CD14-positive monocyte (primary cell): ENCODE measurements around the gene ZNF277. TPM values are rescaled to one million over a fixed set of nuclear protein-coding genes. Genes with fewer than 3 reads are reported as not detected.
"Not testable (repeated sequence)": the region's sequence is repeated elsewhere in the genome, so short reads cannot be mapped to it uniquely, and the experiment has no call there.

Experiments used
- DNase-seq, 3 donors: peaks; one replicate each; pipeline ENCODE4 v3.0.0-alpha.2; 2011 to 2022
- H2AFZ ChIP-seq: 2 replicates; pipeline ENCODE4 v1.6.0; 2012; ENCODE audit warnings: mild to moderate bottlenecking, low read depth, low read length, inconsistent platforms; ENCODE audit not compliant: insufficient read depth, poor library complexity, severe bottlenecking
- H3K27ac ChIP-seq, 2 donors: 1 replicate in 1 of 2; 2 replicates in 1 of 2; pipeline ENCODE4 v1.5.1; 2012 to 2013; ENCODE audit warnings: low read length in 2 of 2, control low read depth in 1 of 2, inconsistent platforms in 1 of 2, low read depth in 1 of 2, mild to moderate bottlenecking in 1 of 2
- H3K27me3 ChIP-seq, 2 donors: one replicate each; pipeline versions ENCODE4 v1.6.0 to v1.6.1; 2011 to 2013; ENCODE audit warnings: low read length in 2 of 2; ENCODE audit not compliant: control insufficient read depth in 2 of 2, insufficient read depth in 2 of 2
- H3K36me3 ChIP-seq, 2 donors: replicated peaks in 1 of 2; 1 replicate in 1 of 2; 2 replicates in 1 of 2; pipeline versions ENCODE4 v1.5.1 to v1.6.1; 2012 to 2013; ENCODE audit warnings: low read length in 2 of 2, control low read depth in 1 of 2, inconsistent platforms in 1 of 2, mild to moderate bottlenecking in 1 of 2; ENCODE audit not compliant: insufficient read depth in 2 of 2, control insufficient read depth in 1 of 2
- H3K4me1 ChIP-seq, 2 donors: 1 replicate in 1 of 2; 2 replicates in 1 of 2; pipeline versions ENCODE4 v1.5.1 to v1.6.1; 2012 to 2013; ENCODE audit warnings: low read length in 2 of 2, control low read depth in 1 of 2, inconsistent platforms in 1 of 2, mild to moderate bottlenecking in 1 of 2, moderate library complexity in 1 of 2; ENCODE audit not compliant: insufficient read depth in 2 of 2, control insufficient read depth in 1 of 2
- H3K4me2 ChIP-seq: replicated peaks from 2 replicates; pipeline ENCODE3; 2012; ENCODE audit warnings: low read length, moderate library complexity, mild to moderate bottlenecking; ENCODE audit not compliant: poor library complexity, severe bottlenecking; ENCODE audit errors: extremely low read depth
- H3K4me3 ChIP-seq, 3 experiments: fragments of 200-600 bp in 1 of 3; sonication (generic) in 1 of 3; replicated peaks in 1 of 3; 1 replicate in 2 of 3; 2 replicates in 1 of 3; pipeline ENCODE4 v1.5.1; 2011 to 2013; ENCODE audit warnings: low read length in 3 of 3, mild to moderate bottlenecking in 3 of 3, control low read depth in 2 of 3, low read depth in 2 of 3, inconsistent platforms in 1 of 3, moderate library complexity in 1 of 3
- H3K79me2 ChIP-seq: 2 replicates; pipeline ENCODE4 v1.6.0; 2012; ENCODE audit warnings: mild to moderate bottlenecking, control low read depth, inconsistent platforms, low read length, moderate library complexity; ENCODE audit not compliant: insufficient read depth
- H3K9ac ChIP-seq: 2 replicates; pipeline ENCODE4 v1.6.0; 2017; ENCODE audit warnings: low read length, mild to moderate bottlenecking; ENCODE audit not compliant: insufficient read depth, poor library complexity, severe bottlenecking
- H3K9me3 ChIP-seq, 2 donors: replicated peaks in 1 of 2; 1 replicate in 1 of 2; 2 replicates in 1 of 2; pipeline versions ENCODE4 v1.5.1 to v1.6.1; 2012 to 2013; ENCODE audit warnings: low read length in 2 of 2, control low read depth in 1 of 2; ENCODE audit not compliant: control insufficient read depth in 1 of 2, insufficient read depth in 1 of 2
- H4K20me1 ChIP-seq: 2 replicates; pipeline ENCODE4 v1.6.0; 2012; ENCODE audit warnings: mild to moderate bottlenecking, low read length, control low read depth, moderate library complexity; ENCODE audit not compliant: insufficient read depth
- H3K27ac Mint-ChIP-seq, 7 donors: one replicate each; pipeline ENCODE4 v1.8.0; 2020; ENCODE audit warnings: mild to moderate bottlenecking in 7 of 7, mixed read lengths in 7 of 7, moderate library complexity in 6 of 7, inconsistent platforms in 2 of 7
- H3K27me3 Mint-ChIP-seq, 3 donors: one replicate each; pipeline ENCODE4 v1.8.0; 2021 to 2022; ENCODE audit warnings: low read depth in 3 of 3, mild to moderate bottlenecking in 3 of 3, mixed read lengths in 3 of 3, moderate library complexity in 3 of 3, inconsistent platforms in 1 of 3
- H3K36me3 Mint-ChIP-seq, 2 donors: one replicate each; pipeline ENCODE4 v1.8.0; 2020; ENCODE audit warnings: mixed read lengths in 2 of 2, inconsistent platforms in 1 of 2, mild to moderate bottlenecking in 1 of 2
- H3K4me1 Mint-ChIP-seq: one replicate; pipeline ENCODE4 v1.8.0; 2020; ENCODE audit warnings: mild to moderate bottlenecking, mixed read lengths
- H3K4me3 Mint-ChIP-seq, 2 donors: one replicate each; pipeline ENCODE4 v1.8.0; 2020; ENCODE audit warnings: mild to moderate bottlenecking in 2 of 2, mixed read lengths in 2 of 2, moderate library complexity in 1 of 2
- H3K9me3 Mint-ChIP-seq, 7 donors: one replicate each; pipeline ENCODE4 v1.8.0; 2020 to 2022; ENCODE audit warnings: mixed read lengths in 7 of 7, mild to moderate bottlenecking in 6 of 7, moderate library complexity in 6 of 7, inconsistent platforms in 2 of 7
- CTCF ChIP-seq: fragments of 200-600 bp; IDR thresholded peaks from one replicate; pipeline ENCODE4 v1.8.0; 2022; ENCODE audit warnings: antibody characterized with exemption, mild to moderate bottlenecking
- WGBS: methylation state at CpG from one replicate; pipeline ENCODE4 v1.1.5; 2013; ENCODE audit warnings: missing lambda C conversion rate; ENCODE audit not compliant: insufficient coverage; 5-methylcytosine and 5-hydroxymethylcytosine counted together
- intact Hi-C, 2 donors: fragments of 100-400 bp; cut with micrococcal nuclease; formaldehyde crosslinking; loops; one replicate each; pipeline versions ENCODE4 v1.15.0 to v1.15.1; 2023
- polyA plus RNA-seq, 3 donors: library from polyadenylated mRNA; depleted of rRNA in 1 of 3; unstranded in 2 of 3; stranded (reverse) in 1 of 3; fragments of 300-500 nt in 2 of 3; fragments of >200 nt in 1 of 3; fragmentation: Illumina TruSeq in 2 of 3; gene quantifications; 1 replicate in 2 of 3; 2 replicates in 1 of 3; pipeline ENCODE4 v1.2.3, GENCODE V29; 2012 to 2021

ZNF277 gene
- polyA plus RNA-seq, 3 donors = 17.5 to 20.7 (median 20.0) TPM

- DNase-seq = no peak
- no peaks in the 10 kb centered on the region for H3K4me1 ChIP-seq
- H3K36me3 Mint-ChIP-seq = no peaks in the 10 kb centered on the region
- H3K27ac ChIP-seq = no peak overlapping the region
- no peak overlapping the region for H3K27ac Mint-ChIP-seq
- H3K79me2 ChIP-seq = no peaks in the 10 kb centered on the region
- no peak overlapping the region for H3K4me3 ChIP-seq
- no peak overlapping the region for H3K4me3 Mint-ChIP-seq
- no peak for TF ChIP-seq CTCF
- intact Hi-C loops = no loop called here
- no peaks in the 10 kb centered on the region for H3K4me1 Mint-ChIP-seq
- H3K36me3 ChIP-seq = no peaks in the 10 kb centered on the region
- H3K9me3 Mint-ChIP-seq = peaks cover 0 to 4% (median 0%) of the 10 kb centered on the region in 7 donors
- H4K20me1 ChIP-seq = peaks cover 30% of the 10 kb centered on the region
- no CpG with 5 or more reads among the region's 2 CpGs for WGBS
- H3K9ac ChIP-seq = no peak overlapping the region
- peaks cover 0 to 3% (median 1%) of the 10 kb centered on the region in 3 donors for H3K27me3 Mint-ChIP-seq
- H3K27me3 ChIP-seq = no peaks in the 10 kb centered on the region
- no peak overlapping the region for H3K4me2 ChIP-seq
- no peaks in the 10 kb centered on the region for H3K9me3 ChIP-seq
- no peak overlapping the region for H2AFZ ChIP-seq
Measured at GRCh38 chr7:112248598-112248997, 42.1 kb downstream of the ZNF277 start.

- H2AFZ ChIP-seq, intact Hi-C loops, H3K27ac Mint-ChIP-seq, H3K9me3 Mint-ChIP-seq, H3K36me3 ChIP-seq, H3K9me3 ChIP-seq, H3K79me2 ChIP-seq, H3K27me3 Mint-ChIP-seq, H3K9ac ChIP-seq, H3K4me2 ChIP-seq, H3K4me3 Mint-ChIP-seq, H3K4me1 Mint-ChIP-seq, H3K4me3 ChIP-seq, H3K4me1 ChIP-seq, DNase-seq, H3K27ac ChIP-seq, H3K36me3 Mint-ChIP-seq, H3K27me3 ChIP-seq: not testable (repeated sequence)
- peaks cover 42% of the 10 kb centered on the region for H4K20me1 ChIP-seq
- WGBS = no CpG with 5 or more reads among the region's 13 CpGs
Measured at GRCh38 chr7:112249967-112250366, 43.5 kb downstream of the ZNF277 start.
